ENCODE measurements around the gene SUGP2.
"Not testable (repeated sequence)": the region's sequence is repeated elsewhere in the genome, so short reads cannot be mapped to it uniquely, and the experiment has no call there.

SUGP2 gene

DNA sequence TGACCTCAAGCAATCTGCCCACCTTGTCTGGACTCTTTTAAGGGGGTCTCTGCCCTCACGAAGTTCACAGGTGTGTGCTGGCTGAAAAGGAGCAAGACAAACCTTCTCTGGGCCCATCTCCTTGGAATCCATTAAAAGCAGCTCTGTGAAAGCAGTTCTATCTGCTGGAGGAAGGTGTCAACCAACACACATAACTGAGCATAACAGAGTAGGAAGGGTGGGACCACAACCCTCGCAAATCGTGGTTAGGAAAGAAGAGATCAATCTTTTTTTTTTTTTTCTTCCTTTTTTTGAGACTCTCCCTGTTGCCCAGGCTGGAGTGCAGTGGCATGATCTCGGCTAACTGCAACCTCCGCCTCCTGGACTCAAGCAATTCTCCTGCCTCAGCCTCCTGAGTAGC is 1.4 kb downstream of the SUGP2 start:
- no peak for DNase-seq (ENCODE audit: low read depth)

DNA sequence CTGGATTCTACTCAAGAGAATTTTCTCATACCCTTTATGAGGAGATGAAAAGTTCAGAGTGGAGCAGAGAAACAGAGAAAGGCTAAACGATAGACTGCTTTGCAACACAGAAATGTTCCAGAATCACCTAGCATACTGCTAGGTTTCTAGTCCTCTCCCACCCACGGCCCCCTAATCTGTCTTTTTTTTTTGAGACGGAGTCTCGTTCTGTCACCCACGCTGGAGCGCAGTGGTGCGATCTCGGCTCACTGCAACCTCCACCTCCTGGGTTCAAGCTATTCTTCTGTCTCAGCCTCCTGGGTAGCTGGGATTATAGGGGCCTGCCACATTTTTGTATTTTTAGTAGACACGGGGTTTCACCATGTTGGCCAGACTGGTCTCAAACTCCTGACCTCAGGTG is 4.8 kb downstream of the SUGP2 start:
- no peak for DNase-seq (ENCODE audit: low read depth)

DNA sequence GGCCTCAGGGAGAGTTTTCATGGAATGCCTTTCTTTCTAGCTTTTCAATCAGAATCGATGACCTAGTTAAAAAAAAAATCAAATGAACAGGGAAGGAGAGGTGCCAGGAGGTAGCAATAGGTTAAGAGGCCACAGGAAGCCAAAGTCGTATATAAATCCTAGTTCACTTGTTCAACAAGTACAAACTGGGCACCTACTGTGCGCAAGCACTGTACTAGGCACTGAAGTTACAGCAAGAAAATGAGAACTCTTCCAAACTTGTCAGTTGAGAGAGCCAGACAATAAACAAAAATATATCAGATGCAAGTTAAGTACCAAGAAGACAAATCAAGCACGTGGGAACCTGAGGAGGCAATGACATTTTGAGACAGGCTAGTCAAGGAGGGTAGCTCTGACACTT is 6.1 kb downstream of the SUGP2 start:
- no peak for DNase-seq (ENCODE audit: low read depth)

GRCh38 chr19:19026299-19026971 is 6.9 kb downstream of the SUGP2 start:
- DNase-seq (ENCODE audit: low read depth): no peak

GRCh38 chr19:19025861-19026260 is 7.5 kb downstream of the SUGP2 start:
- DNase-seq (ENCODE audit: low read depth): no peak

DNA sequence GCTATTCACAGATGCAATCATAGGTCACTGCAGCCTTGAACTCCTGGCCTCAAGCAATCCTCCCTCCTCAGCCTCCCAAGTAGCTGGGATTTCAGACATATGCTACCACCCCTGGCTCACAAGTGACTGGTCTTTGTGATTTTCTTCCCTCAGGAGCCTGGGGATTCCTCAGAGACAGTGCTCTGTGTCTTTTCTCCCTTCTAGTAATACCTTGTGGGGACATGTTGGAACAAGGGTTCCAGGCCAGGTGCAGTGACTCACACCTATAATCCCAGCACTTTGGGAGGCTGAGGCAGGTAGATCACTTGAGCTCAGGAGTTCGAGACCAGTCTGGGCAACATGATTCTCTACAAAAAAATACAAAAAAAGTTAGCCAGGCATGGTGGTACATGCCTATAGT is 9.9 kb downstream of the SUGP2 start:
- DNase-seq (ENCODE audit: low read depth): not testable (repeated sequence)

DNA sequence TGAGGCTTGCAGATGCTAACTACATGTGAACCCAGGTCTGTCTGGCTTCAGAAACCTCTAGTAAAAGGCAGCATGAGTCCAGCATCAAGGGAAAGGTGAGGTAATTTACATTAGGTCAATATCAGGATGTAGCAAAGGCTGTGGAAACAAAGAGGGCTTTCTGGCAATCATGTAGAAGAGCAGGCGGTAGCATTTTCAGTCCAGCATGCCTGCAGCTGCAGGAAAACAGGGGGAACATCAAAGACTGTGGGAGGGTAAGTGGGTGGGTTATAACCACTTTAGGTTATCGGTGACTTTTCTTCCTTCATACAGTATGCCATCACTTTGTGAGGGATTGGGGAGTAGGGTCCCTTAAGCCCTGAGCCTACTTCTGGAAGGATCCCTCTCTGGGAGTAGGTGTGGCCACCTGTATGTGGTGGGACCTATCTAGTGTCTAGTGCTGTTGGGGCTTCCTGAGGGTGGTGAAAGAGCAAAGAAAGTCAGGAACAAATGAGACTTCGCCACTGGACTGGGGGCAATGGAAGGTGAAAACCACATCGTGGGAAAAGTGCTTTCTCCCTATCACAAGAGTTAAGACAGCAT is 10.8 kb downstream of the SUGP2 start:
- no peak for DNase-seq (ENCODE audit: low read depth)

DNA sequence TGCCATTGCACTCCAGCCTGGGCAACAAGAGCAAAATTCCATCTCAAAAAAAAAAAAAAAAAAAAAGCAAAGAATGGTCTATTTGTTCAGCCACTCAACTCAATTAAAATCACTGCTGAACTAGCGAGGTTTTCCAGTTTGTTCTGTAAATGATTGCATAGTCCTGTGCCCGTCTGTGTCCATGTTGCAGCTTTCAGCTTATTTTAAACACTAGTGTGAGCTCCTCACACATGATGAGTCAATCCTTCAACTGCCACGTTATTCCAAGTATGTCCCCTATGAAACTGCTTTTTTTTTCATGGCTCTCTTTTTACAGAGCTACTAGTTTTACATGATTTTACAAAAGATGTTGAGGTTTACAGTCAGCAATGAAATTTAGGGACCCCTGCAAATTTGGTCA is 12.2 kb downstream of the SUGP2 start:
- peak; percentile 9 for DNase-seq (ENCODE audit: low read depth)

DNA sequence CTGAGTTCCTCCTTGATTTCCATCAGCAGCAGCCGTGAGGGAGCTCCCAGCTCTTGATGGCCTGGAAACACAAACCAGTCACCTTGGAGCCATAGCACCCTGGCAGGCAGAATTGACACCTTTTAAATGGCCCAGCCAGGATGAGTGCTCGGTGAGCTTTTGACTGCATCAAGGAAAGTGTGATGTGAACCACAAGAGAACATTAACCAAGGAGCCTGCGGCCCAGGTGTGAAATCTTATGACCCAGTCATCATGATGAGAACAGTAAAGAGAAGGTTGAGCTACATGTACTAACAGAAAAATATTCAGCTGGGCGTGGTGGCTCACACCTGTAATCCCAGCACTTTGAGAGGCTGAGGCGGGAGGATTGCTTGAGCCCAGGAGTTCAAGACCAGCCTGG is 22.8 kb downstream of the SUGP2 start:
- no peak for DNase-seq (ENCODE audit: low read depth)

- DNase-seq (ENCODE audit: low read depth): no peak
Observed at GRCh38 chr19:19009951-19010350, 23.4 kb downstream of the SUGP2 start.

- no peak for DNase-seq (ENCODE audit: low read depth)
Observed at GRCh38 chr19:19006213-19006612, 27.1 kb downstream of the SUGP2 start.

DNA sequence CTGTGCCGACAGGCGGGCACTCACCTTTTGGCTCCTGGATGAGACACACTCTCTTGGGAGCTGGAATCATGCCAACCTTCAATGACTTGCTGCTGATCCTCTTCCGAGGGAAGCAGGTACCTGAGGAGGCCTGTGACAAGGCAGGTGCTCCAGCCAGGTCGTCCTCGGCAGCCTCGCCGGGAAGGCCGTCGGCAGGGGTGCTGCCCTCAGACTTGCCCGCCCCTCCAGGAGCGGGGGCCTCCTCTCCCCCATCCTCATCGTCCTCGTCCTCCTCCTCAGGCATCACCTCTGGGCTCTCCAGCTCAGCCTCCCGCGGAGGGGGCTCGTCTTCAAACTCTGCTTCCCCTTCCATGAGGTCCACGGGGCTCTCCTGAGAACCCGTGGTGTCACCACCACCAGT is 29.2 kb downstream of the SUGP2 start:
- DNase-seq (ENCODE audit: low read depth): no peak

- no peak for DNase-seq (ENCODE audit: low read depth)
Observed at GRCh38 chr19:18999896-19000620, 33.3 kb downstream of the SUGP2 start.

DNA sequence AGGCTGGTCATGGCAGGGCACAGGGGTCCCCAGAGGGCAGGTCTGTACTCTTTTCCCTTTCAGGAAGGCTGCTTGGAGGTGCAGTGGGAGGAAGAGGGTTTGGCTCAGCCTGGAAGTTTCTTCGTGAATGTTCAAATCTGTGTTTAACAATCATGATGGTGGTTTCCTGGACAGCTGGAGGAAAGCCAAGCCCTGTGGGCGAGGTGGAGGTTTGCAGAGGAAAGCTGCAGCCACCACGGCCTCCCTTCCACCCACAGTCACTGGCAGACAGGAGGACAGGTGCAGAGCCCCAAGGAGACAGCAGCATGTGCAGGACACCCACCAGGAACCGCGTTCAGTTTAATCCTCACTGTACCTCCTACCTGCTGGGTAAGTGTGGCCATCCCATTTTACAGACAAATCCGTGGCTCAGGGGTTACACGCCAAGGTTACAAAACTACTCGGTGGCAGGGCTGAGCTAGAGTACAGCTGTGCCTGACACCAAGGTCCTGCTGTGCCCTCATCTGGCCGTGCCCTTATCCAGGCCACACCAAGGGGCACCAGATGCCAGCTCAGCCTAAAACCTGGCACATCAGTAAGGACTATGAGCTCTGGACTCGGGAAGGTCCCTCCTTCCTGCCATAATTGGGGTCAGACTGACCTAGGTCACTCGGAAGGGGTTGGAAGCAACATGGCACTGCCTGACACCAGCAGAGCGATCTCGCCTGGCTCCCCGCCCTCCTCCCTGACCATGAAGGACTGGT is 34.1 kb downstream of the SUGP2 start:
- no peak for DNase-seq (ENCODE audit: low read depth)

DNA sequence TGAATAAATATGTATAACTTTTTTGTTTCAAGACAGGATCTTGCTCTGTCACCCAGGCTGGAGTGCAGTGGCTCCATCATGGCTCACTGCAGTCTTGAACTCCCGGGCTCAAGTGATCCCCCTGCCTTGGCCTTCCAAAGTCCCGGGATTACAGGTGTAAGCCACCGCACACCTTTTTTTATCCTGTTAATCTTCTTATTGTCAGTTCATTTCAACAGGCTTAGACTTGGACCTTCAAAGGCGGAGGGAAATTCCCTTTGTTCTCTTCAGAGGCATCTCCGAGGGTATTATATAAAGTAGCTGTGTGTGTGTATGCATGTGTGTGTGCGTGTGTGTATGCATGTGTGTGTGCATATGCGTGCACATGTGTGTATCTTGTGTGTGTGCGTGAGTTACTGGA is 35.0 kb downstream of the SUGP2 start:
- DNase-seq (ENCODE audit: low read depth): no peak

GRCh38 chr19:18996796-18997394 is 36.4 kb downstream of the SUGP2 start:
- no peak for DNase-seq (ENCODE audit: low read depth)

- no peak for DNase-seq (ENCODE audit: low read depth)
Observed at GRCh38 chr19:18996351-18996750, 37.0 kb downstream of the SUGP2 start.

- DNase-seq (ENCODE audit: low read depth): peak; percentile 30
Observed at GRCh38 chr19:18995804-18996241, 37.5 kb downstream of the SUGP2 start.

- DNase-seq (ENCODE audit: low read depth): no peak
Observed at GRCh38 chr19:18993115-18993514, 40.2 kb downstream of the SUGP2 start.

- no peak for DNase-seq (ENCODE audit: low read depth)
Observed at GRCh38 chr19:18992696-18993095, 40.6 kb downstream of the SUGP2 start.

DNA sequence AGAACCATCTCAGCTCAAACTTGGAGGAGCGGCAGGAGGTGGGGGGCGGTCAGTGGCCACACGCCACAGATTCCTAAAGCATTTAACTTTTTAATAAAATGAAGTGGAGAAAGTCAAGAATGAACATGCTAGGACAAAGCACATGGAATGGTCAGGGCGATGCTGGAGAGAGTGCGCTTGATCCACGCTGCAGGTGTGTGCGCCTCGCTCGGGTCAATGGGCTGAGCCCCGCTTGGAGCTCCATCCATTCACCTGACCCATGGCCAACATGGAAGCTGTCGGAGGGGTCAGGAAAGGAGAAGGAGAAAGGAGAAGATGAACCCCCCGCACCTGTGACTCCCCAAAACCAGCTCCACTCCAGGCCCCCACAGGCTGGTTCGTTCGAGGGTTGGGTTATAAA is 41.8 kb downstream of the SUGP2 start:
- DNase-seq (ENCODE audit: low read depth): no peak

DNA sequence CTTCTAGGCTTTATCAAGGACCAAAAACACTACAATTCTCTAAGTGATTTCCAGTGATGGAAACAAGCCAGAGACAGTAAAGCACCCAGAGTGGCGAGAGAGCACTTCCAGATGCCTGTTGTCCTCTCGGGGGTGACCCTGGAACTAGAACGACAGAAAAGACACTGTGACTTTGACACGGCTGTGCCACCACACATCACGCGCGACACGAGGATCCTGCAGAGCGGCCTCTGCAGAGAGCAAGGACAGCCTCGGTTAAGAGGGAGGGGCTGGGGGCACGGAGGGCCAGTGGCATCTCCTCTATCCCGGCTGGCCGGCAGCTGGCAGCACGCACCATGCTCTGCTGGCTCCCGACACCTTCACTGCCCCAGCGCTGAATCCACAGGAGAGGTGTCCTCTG is 42.3 kb downstream of the SUGP2 start:
- DNase-seq (ENCODE audit: low read depth): no peak
